NCI-H510A treated with DMSO at 0.1 percent for 48 hours (cell line): ENCODE results near the gene ABCG8.

Experiments
- DNase-seq: peaks from one replicate; lab custom pipeline; 2025; lab: John Stamatoyannopoulos, UW

Gene ABCG8

DNA sequence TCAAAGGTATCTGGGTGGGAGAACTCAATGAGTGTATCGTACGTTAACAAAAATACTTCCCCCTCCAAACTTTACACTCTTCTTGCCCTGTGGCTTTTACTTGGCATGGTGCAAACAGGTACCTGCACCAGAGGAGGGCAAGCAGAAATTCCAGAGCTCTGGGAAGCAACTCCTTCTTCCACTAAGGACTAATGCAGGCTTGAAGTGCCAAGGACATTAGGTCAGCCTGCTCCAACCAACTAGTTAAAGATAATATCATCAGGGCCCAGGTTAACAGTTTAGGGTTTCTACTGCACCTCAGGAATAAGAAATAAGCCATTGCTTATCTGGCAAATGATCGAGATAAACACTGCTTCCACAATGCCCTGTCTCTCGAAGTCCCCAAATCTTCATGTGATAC lies 86.7 kb downstream of the ABCG8 start:
- DNase-seq: no peak

- DNase-seq: no peak
Measured at GRCh38 chr2:43927442-43927841, 88.7 kb downstream of the ABCG8 start.

- DNase-seq: no peak
Measured at GRCh38 chr2:43931293-43931692, 92.5 kb downstream of the ABCG8 start.
